IPS-20b (cell line): ENCODE results near the gene CCDC85C.

Experiments used
- H3K27ac ChIP-seq: one replicate; pipeline ENCODE4 v1.5.1; 2013; ENCODE audit warnings: low read length
- H3K27me3 ChIP-seq: 2 replicates; pipeline ENCODE4 v1.6.1; 2013; ENCODE audit warnings: mild to moderate bottlenecking, low read length, inconsistent platforms; ENCODE audit not compliant: insufficient read depth
- H3K36me3 ChIP-seq: 2 replicates; pipeline ENCODE4 v1.6.1; 2013; ENCODE audit warnings: low read depth, mild to moderate bottlenecking, inconsistent platforms, low read length, moderate library complexity; ENCODE audit not compliant: insufficient read depth
- H3K4me1 ChIP-seq: 2 replicates; pipeline ENCODE4 v1.6.1; 2013; ENCODE audit warnings: mild to moderate bottlenecking, control low read depth, inconsistent platforms, low read length, moderate library complexity; ENCODE audit not compliant: insufficient read depth
- H3K4me3 ChIP-seq: 2 replicates; pipeline ENCODE4 v1.5.1; 2013; ENCODE audit warnings: mild to moderate bottlenecking, low read length, inconsistent platforms
- H3K9ac ChIP-seq: 2 replicates; pipeline ENCODE4 v1.6.1; 2013; ENCODE audit warnings: low read depth, mild to moderate bottlenecking, inconsistent platforms, low read length, moderate library complexity
- H3K9me3 ChIP-seq: 2 replicates; pipeline ENCODE4 v1.6.1; 2013; ENCODE audit warnings: mild to moderate bottlenecking, low read depth, low read length, inconsistent platforms; ENCODE audit not compliant: insufficient read depth

Gene CCDC85C

GRCh38 chr14:99537399-99537798 is 66.6 kb downstream of the CCDC85C start:
- Histone ChIP-seq H3K9me3 (no peaks in the 10 kb centered on the region), H3K27me3 (no peaks in the 10 kb centered on the region), H3K9ac (no peak overlapping the region), H3K4me3 (no peak overlapping the region), H3K27ac (no peak overlapping the region), H3K4me1 (peaks cover 11% of the 10 kb centered on the region), H3K36me3 (no peaks in the 10 kb centered on the region)

DNA sequence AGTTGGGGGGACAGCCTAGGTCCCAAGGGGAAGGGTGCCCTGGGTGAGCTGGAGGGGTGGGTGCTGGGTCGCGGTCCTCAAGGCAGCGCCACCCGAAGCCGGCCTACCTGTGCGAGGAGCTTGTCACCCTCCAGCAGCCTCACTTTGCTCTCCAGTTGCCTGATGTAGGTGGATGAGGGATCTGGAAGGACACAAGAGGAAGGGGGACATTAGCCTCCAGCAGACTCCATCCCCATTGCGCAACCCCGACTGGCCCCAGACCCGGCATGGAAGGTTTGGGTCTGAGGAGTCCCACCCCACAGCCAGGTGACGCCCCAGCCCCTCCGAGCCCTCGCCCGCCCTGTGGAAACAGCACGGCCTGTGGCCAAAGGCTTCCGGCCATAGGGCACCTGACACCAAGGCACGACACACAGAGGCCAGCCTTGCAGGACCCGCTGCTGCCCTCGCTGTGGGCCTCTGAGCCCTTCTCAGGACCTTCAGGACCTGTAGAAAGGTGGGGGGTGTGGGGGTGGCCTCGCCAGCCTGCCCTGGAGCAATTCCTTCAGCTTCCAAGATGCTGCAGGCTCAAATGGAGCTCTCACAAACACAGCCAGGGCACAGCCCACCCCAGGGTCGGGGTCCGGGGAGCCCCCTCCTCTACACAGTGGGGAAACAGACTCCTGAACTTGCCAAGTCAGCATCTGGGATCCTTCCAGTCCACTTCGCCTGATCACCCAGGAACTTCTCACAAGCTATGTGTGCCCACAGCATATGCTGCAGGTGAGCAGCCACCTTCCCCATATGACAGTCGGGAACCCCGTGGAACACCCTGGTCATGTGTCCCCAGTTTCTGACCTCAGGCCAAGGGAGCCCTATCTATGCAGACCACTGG is 67.9 kb downstream of the CCDC85C start:
- H3K36me3 ChIP-seq: no peaks in the 10 kb centered on the region
- no peak overlapping the region for H3K27ac ChIP-seq
- H3K27me3 ChIP-seq: no peaks in the 10 kb centered on the region
- peaks cover 13% of the 10 kb centered on the region for H3K4me1 ChIP-seq
- no peak overlapping the region for H3K9ac ChIP-seq
- no peaks in the 10 kb centered on the region for H3K9me3 ChIP-seq
- no peak overlapping the region for H3K4me3 ChIP-seq

DNA sequence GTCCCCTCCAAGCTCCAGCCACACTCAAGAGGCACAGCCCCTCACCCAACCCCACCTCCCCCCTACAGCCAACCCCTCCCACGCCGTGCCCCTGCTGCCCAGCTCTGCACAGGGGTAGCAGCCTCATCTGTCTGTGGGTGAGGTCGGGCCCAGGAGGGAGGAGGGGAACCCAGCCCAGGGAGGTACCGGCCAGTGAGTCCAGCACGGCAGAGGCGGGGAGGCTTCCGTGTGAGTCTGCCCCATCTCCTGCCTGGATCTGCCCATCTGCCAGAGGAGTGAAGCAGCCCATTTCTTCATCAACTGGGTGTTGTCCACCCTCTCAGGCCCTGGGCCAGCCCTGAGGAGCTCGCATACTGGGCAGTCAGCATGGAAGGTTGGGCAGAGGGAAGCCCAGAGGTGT is 68.6 kb downstream of the CCDC85C start:
- Histone ChIP-seq H3K9ac (no peak overlapping the region), H3K4me3 (no peak overlapping the region), H3K27me3 (no peaks in the 10 kb centered on the region), H3K36me3 (no peaks in the 10 kb centered on the region), H3K9me3 (no peaks in the 10 kb centered on the region), H3K27ac (no peak overlapping the region), H3K4me1 (peaks cover 20% of the 10 kb centered on the region)

- H3K27me3 ChIP-seq: no peaks in the 10 kb centered on the region
- H3K27ac ChIP-seq: no peak overlapping the region
- no peak overlapping the region for H3K9ac ChIP-seq
- peaks cover 20% of the 10 kb centered on the region for H3K4me1 ChIP-seq
- no peaks in the 10 kb centered on the region for H3K9me3 ChIP-seq
- H3K36me3 ChIP-seq: no peaks in the 10 kb centered on the region
- H3K4me3 ChIP-seq: no peak overlapping the region
Observed at GRCh38 chr14:99534863-99535262, 69.1 kb downstream of the CCDC85C start.

DNA sequence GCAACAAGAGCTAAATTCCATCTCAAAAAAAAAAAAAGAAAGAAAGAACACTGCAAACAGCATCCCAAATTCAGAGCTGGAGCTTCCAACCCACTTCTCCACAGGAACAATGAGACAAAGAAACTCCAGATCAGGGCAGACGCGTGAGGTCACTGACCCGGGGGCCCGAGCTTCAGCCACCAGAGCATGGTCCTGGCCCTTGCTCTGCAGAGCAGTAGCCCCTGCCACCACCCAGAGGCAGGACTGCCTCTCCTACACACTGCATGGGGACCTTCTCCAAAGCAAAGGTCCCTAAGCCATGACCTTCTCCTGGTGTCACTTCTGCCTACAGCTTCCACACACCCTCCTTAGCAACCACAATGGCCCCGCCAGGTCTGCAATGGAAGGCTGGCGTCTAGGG is 69.7 kb downstream of the CCDC85C start:
- Histone ChIP-seq H3K27ac (no peak overlapping the region), H3K36me3 (no peaks in the 10 kb centered on the region), H3K4me1 (peaks cover 20% of the 10 kb centered on the region), H3K4me3 (no peak overlapping the region), H3K9me3 (no peaks in the 10 kb centered on the region), H3K9ac (no peak overlapping the region), H3K27me3 (no peaks in the 10 kb centered on the region)

DNA sequence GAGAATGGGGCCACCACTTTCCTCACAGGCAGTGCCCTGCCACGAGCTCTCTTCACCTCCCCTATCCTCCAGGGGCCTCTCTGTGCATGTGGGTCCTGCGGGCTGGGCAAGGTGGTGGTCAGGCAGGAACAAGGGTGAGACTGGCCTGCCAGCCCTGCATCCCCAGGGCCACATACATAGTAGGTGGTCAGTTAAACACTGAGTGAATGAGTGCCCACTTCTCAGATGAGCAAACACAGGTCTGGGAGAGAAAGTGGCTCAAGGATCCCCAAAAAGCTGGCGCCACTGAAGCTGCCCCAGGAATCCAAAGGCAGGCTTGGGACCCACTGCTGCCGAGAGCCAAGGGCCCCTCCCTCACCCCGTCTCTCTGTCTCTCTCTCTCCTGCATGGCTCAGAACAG is 71.7 kb downstream of the CCDC85C start:
- Histone ChIP-seq H3K27ac (no peak overlapping the region), H3K9ac (no peak overlapping the region), H3K4me3 (no peak overlapping the region), H3K36me3 (no peaks in the 10 kb centered on the region), H3K27me3 (no peaks in the 10 kb centered on the region), H3K4me1 (peaks cover 9% of the 10 kb centered on the region), H3K9me3 (no peaks in the 10 kb centered on the region)

- Histone ChIP-seq H3K9me3 (no peaks in the 10 kb centered on the region), H3K9ac (no peak overlapping the region; the same call in 1 of the 2 replicates), H3K4me1 (peaks cover 9% of the 10 kb centered on the region), H3K27ac (peak overlapping the region; percentile 39), H3K4me3 (no peak overlapping the region), H3K36me3 (no peaks in the 10 kb centered on the region), H3K27me3 (no peaks in the 10 kb centered on the region)
Observed at GRCh38 chr14:99531251-99532096, 72.5 kb downstream of the CCDC85C start.

DNA sequence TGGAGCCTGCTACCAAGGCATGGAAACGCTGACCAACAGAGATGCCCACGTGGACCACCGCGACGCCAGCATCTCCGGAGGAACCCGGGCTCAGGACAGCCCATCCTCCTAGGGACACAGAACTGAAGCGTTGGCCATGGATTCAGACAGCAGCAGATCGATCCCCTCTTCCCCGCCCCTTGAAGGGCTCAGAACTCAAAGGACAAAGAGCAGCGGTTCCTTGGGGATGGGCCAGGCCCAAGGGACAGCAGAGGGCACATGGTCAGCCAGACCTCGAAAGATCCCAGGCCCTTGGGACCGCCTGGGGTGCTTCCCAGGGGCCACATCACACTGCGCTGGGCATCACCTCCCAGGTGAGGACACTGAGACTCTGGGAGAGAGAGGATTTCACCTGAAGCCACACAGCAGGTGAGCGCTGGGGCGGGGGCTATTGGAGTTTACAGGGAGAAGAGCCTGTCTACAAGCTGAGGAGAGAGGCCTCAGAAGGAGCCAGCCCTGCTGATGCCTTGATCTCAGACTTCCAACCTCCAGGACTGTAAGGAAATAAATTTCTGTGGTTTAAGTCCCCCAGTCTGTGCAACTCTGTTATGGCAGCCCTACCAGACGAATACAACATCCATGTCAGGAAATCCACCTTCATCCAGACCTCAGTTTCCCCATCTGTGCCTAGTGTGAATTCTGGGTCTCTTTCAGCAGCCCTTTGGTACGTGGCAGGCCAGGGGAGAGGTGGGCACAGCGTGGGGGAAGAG is 73.4 kb downstream of the CCDC85C start:
- Histone ChIP-seq H3K36me3 (no peaks in the 10 kb centered on the region), H3K27ac (peak overlapping the region; percentile 39), H3K4me1 (peaks cover 9% of the 10 kb centered on the region), H3K27me3 (no peaks in the 10 kb centered on the region), H3K4me3 (no peak overlapping the region), H3K9ac (no peak overlapping the region; the same call in 1 of the 2 replicates), H3K9me3 (no peaks in the 10 kb centered on the region)

GRCh38 chr14:99529899-99530298 is 74.1 kb downstream of the CCDC85C start:
- Histone ChIP-seq H3K27me3 (no peaks in the 10 kb centered on the region), H3K9ac (no peak overlapping the region), H3K9me3 (no peaks in the 10 kb centered on the region), H3K27ac (no peak overlapping the region), H3K4me3 (no peak overlapping the region), H3K4me1 (peaks cover 12% of the 10 kb centered on the region), H3K36me3 (no peaks in the 10 kb centered on the region)

DNA sequence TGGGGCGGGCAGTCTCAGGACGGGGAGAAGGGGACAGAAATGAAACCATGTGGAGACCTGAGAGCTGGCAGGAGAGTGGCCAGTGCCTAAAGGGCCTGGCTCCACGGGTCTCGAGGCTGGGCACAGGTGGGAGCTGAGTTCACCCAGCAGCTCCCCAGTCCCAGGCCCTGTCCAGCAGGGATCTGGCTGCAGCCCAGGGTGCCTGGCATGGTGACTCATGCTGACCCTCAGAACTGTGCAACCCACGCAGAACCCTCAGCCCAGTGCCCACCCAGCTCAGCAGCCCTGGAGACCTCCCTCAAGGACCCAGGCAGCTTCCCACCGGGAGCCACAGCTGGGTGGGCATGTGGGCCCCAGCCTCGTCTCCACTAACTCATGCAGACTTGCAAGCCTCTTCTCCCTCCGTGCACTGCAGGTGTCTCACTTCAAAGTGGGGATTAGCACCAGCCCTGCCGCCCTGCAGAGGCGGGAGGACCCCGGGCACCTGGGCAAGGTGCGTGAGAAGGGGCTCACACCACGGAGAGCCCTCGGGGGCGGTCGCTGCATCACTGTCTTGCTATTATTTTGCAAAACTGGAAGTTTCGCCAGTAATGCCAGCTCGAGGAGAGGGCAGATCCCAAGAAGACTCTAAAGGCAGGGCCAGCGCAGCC is 76.5 kb downstream of the CCDC85C start:
- H3K9me3 ChIP-seq: no peaks in the 10 kb centered on the region
- H3K27ac ChIP-seq: no peak overlapping the region
- H3K4me1 ChIP-seq: peaks cover 28% of the 10 kb centered on the region
- H3K9ac ChIP-seq: no peak overlapping the region
- no peak overlapping the region for H3K4me3 ChIP-seq
- H3K27me3 ChIP-seq: no peaks in the 10 kb centered on the region
- H3K36me3 ChIP-seq: no peaks in the 10 kb centered on the region

DNA sequence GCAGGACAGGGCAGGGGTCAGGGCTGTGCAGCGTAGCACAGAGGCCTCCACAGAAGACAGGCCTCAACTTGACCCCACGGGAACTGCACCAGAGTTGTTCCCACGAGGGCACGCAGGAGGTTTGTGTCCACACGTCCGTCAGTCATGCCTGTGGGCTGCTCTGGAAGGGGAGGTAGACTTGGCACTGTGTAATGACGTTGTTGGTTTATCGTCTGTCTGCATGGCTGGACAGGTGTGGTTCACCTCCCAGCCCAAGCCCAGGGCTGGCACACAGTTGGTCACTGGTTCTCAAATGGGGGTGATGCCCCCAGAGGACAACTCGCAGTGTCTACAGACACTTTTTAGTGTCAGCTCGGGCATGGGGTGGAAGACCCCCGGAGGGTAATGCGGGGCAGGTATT is 77.0 kb downstream of the CCDC85C start:
- no peak overlapping the region for H3K27ac ChIP-seq
- no peak overlapping the region for H3K4me3 ChIP-seq
- no peak overlapping the region for H3K9ac ChIP-seq
- peaks cover 29% of the 10 kb centered on the region for H3K4me1 ChIP-seq
- H3K36me3 ChIP-seq: no peaks in the 10 kb centered on the region
- no peaks in the 10 kb centered on the region for H3K9me3 ChIP-seq
- H3K27me3 ChIP-seq: no peaks in the 10 kb centered on the region
